ENCODE measurements around the gene TNFAIP8.

The TNFAIP8 gene

DNA sequence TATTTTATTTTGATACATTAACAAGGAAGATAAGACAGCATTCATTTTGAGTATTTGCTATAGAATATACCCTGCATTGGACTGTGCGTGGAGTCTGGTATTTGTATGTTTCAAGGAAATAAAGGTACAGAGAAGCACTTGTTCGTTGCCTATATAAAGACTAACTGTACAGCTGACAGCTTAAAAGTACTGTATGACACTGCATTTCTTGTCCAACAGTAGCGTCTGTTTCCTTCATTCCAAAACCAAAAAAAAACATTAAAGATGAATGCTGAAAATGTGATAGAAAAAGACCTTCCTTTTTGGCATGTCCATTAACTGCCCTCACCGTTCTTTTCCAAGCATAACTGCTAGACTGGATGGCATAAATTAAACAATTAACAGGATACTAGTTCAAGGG is 15.3 kb downstream of the TNFAIP8 start:
- DNase-seq: no peak

DNA sequence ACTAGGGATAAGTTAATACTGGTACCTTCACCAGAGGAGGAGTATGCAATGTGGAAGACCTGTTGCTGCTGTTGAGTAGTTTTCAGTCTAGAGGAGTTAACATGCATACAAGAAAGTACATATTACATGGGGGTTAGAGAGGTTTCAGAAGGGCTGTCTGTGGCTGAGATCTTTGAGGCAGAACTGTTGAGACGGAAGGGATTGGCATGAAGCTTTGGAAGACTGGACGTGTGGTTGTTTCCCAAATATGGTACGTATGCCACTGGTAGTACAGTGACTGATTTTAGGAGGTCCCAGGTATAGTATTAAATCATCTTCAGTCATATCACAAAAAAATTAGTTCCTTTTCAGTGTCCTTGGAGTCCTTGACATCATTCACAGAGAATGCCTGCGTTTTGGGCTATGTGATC is 17.6 kb downstream of the TNFAIP8 start:
- DNase-seq: no peak

DNA sequence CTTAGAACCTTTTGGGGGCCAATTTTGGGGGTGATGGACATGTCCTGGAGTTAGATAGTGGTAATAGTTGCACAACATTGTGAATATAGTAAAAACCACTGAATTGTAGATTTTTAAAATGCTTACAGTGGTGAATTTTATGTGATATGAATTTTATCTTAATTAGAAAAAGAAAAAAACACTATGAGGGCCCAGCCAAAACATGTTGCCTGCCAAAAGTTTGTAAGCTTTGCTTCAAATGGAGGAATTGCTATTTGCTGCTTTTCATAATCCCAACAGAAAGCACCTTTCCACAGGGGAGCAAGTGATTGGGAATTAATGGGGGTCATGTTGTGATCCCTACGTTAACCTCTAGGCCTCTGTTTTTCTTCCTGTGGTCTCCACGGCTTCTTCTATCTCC is 19.1 kb downstream of the TNFAIP8 start:
- no peak for DNase-seq

DNA sequence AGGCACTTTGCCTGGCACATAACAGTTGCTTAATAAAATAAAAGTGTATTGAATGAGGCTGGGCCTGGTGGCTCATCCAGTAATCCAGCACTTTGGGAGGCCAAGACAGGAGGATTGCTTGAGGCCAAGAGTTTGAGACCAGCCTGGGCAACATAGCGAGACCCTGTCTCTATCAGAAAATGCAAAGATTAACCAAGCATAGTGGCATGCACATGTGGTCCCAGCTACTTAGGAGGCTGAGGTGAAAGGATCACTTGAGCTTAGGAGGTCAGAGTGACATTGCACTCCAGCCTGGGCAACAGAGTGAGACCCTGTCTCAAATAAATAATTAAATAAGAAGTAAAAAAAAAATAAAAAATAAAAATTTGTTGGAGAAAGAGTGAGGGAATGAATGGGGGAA is 21.2 kb downstream of the TNFAIP8 start:
- no peak for DNase-seq

DNA sequence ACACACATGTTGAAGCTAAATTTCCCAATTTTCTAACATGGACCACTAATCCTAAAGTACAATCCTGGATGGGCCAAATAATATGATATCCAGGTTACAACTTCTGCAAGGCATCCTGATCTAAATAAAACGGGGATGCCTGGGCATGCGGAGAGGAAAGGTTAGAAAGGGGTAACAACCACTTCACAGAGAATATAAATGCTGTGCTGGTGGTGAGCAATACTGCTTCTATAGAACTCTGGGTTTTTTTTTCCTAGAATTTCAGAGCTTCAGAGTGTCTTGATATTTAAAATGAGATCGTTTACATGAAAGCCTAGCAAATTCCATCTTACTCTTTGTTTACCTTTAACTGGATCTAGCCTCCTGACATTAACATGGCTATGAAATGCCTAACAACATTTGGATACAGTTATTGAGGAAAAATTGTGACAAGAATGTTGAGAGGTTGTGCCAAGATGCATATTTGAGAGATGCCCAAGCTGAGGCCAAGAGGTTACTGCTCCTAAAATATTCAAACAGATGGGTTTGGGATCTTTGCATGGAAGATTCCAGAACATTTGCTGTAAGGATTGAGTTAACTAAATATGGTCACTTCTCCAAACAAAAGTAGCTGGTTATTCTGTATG is 22.4 kb downstream of the TNFAIP8 start:
- DNase-seq: no peak

DNA sequence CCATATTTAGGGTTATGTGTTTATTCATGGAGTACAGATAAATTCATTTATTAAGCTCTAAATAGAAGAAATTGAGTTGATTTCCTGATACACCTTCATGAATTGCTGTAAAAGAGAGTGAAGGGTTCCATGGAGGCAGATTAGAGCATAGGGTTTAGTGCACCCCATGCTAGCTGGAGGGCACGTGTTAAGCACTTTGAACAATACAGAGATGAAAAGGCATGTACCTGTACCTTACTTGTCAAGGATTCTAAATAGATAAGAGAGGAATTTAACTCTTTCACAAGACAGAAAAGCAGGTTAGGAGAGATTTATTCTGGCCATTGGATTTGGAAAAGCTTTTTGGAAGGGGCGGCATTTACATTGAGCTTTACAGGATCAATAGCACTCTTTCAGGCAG is 23.3 kb downstream of the TNFAIP8 start:
- DNase-seq: no peak

DNA sequence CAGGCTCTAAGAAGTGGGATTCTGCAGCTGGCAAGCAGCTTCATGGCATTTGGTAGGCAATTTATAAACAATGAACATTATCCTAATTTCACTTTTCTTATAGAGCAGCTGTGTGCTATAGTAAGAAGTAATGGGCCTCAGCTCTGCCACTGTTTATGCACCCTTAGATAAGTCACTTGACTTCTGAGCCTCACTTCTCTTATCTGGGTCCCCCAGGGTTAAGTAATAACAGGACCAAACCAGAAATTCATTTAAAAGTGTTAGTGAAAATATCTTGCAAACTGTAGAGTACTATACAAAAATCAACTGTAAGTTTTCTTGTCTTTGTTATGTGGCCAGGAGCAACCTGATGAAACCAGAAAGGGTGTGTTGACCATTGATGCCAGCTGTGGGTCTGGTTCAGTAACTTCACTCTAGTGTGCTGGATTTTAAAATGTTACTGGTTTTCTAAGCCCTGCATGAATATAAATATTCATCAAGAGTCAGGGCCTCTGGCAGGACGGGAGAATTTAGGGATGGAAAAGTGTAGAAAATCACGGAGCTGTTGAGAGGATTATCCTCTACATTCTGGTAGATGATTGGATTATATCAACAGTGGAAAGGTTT is 24.2 kb downstream of the TNFAIP8 start:
- DNase-seq: no peak

DNA sequence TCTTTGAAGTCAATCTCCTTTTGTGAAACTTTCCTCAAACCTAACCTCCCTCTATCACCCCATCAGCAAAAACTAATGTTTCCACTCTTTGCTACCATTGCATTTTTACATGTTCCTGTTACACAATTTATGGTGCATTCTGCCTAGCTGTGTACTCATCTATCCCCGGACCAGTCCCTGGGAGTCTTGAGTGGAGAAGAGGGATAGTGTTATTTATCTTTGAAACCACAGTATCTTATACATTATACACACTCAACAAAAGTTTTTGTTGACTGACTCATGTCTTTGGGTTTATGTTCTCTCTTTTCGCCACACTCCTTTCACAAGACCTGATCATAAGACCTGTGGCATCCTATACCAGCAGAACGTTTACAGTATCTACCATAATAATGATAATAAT is 26.4 kb downstream of the TNFAIP8 start:
- DNase-seq: no peak

DNA sequence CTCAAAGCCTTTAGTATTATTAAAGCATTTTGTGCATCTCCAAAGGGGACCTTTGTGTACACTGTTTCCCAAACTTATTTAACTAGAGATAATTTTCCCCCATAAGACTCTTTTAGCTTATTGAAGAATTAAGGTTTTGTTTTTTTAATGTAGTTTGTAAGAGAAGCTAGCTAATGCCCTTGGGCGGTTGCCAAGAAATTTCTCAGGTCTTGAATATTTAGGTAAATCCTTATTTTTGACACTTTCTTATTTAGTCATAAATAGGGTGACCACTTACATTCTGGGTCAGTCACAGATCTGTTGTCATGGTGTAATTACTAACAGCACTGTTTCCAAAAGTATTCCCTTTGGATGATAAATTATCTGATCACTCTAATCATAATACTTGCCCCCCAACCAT is 27.2 kb downstream of the TNFAIP8 start:
- DNase-seq: no peak

DNA sequence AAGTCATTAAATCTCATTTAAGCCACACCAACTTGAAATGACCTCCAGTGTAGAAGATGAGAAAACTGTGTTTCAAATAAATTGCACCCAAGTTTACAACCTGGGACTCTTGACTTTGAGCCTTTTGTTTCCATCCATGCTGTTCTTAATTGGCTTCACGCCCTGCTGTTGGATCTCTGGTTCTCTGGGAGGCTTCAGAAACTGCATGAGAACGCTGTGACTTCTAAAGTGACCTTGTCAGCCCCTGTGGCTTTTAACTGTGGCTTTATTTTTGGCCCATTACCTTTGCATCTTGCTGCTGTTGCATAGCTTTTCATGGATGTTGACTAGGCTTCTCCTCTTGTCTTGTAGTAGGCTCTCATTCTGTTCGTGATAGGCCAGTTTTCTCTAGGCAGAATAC is 29.3 kb downstream of the TNFAIP8 start:
- no peak for DNase-seq

DNA sequence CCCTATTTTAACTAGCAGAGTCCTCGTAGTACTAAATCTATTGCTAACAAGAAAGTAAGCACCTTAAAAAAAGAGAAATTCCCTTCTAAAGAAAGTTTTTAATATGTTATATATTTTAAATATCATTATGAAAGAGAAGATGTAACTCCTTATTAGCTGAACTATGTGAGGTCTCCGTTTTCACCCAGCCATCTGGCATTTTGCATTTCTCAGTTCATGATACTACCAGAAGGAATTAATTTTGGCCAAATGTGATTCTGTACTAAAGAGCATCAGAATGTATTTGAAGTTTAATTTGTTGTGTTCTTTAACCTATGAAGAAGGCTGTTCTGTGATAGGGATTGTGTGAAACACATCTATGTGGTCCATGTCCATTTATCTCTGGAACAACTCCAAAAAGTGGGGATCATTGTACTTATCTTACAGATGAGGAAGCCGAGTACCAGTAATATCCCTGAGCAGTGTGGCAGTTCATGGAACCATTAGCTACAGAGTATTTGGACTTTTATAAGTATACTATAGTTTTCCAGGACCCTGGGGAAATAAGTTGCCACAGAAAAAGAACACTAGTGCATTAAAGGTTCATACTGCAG is 29.8 kb downstream of the TNFAIP8 start:
- no peak for DNase-seq

DNA sequence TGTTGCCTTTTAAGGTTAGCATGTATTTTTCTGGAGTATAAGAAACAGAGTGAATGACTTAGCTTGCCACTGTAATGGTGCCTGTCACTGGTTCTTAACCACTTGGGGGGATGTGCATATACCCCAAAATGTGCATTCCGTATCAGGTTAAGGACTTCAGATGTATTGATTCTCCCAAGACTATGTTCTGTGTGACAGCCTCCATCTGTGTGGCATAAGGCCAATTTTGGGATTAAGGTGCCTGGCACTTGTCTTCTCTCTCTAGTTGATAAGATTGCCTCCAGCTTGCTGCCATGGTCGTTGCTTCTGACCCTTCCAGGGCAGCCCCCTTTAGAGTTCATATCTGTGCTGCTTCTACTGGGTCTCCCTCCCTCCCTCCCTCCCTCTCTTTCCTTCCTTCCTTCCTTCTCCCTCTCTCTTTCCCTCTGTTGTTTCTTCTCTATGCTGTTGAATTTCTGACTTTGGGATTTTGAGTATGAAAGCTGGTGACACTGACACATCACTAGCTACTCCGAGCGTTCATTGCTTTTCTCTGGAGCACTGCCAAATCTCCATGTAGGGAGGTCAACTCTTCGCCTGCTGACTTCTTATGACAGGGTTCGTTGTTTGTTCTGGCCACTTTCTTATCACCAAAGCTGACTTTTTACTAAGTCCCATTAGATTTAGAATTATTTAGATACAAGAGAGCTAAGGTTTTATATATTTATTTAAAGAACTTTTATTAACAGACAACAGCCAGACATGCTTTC is 31.0 kb downstream of the TNFAIP8 start:
- DNase-seq: no peak

DNA sequence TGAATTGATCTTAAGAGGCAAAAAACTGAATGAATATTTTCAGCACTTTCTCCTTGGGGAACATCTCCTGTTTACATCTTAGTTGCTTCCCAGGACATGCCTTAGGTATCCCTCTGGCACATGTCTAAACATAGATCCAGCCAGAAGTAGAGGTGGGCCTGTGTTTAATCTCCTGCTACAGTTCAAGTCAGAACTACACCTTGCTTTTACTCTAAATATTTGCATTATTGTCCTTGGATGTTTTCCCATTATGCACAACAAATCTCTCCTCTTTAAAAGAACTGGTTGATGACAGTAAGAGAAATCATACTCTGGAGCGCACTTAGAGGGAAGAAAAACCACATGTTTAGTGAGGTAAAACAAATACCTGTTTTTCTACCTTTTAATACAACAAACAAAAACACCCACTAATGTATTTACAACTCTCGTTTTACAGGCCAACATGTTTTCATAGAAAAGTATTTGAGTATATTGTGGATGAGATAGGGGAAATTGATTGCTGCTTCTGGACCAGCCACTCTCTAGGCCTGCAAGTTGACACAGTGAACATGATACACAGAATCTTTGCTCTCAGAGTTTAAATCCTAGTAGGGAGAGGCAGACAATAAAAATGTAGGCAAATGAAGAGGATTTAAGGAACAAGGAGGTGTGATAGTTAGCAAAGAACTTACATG is 32.3 kb downstream of the TNFAIP8 start:
- no peak for DNase-seq

DNA sequence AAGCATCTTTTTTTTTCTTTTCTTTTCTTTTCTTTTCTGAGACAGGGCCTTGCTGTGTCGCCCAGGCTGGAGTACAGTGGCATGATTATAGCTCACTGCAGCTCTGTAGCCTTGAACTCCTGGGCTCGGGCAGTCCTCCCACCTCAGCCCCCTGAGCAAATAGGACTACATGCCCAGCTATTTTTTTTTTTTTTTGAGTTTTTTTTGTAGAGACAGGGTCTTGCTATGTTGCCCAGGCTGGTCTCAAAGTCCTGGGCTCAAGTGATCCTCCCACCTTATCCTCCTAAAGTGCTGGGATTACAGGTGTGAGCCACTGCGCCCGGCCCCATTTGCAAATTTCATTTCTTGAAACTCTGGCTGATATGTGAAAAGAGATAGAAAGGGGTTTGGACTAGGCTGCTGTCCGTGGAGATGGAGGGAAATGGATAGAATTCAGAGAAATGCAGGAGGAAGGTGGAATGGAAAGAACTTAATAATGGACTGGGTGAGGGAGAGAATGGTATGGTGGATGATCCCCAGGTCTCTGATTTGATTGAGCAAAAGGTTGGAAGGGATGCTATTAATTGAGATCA is 32.9 kb downstream of the TNFAIP8 start:
- DNase-seq: no peak

DNA sequence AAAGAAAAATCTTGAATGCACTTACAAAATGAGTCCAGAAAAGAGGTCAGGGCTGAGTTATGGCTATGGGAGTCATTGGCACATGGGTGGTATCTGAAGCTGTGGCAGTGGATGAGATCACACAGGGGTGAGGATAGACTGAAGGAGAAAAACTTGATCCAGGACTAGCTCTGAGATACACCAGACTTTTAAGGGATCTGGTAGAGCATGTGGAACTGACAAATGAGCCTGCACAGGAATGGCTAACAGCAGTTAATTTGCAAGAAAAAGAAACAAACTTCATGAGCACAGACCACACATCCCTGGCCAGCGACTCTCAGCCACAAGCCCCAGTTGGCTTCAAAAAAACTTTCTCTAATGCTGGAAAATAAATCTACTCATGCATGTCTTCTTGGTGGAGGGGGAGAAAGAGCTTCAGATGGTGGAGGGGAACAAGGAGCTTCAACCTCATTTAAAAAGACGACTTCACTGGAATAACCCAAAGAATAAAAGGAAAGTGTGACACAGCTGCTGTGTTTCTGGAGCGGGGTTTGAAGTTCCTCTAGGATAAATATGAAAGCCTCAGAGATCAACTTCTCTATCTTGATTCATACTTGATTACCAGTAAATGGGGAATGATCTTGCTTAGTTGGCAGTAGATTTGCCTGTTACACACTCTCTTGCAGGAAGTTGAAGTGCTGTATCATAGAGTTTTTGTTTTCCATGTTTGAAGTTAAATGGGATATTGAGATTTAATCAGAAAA is 33.6 kb downstream of the TNFAIP8 start:
- DNase-seq: no peak

DNA sequence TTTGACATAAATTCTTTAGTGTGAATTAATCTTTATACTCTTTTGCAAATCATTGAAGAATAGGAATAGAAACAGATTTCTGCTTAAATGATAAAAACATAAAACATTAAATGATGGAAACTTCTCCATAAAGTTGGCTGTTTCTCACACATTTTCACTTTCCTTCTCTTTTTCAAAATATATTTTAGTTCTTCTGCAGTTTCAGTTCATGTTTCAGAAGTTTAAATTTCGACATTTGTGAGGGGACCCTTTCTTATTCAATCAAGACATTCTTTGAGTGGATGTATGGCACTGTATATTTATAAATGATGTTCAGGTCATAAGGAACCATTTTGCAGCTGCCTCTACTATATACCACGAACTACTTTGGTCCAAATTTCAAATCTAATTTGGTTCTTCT is 34.6 kb downstream of the TNFAIP8 start:
- no peak for DNase-seq

DNA sequence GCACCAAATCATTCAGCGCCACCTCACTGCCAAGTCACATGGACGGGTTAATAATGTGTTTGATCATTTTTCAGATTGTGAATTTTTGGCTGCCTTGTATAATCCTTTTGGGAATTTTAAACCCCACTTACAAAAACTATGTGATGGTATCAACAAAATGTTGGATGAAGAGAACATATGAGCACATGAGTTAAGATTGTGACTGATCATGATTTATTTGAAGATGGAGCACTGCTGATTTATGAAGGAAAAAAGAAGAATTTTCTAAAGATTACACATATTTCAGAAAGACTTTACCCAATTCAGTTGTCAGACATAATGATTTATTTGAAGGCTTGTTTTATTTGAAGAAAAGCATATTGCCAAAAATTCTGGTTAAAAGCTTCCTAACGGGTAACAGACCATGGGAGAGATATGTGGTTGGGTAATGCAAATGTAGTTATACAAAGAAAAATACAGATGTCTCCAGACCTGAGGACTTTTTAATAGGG is 37.4 kb downstream of the TNFAIP8 start:
- no peak for DNase-seq

DNA sequence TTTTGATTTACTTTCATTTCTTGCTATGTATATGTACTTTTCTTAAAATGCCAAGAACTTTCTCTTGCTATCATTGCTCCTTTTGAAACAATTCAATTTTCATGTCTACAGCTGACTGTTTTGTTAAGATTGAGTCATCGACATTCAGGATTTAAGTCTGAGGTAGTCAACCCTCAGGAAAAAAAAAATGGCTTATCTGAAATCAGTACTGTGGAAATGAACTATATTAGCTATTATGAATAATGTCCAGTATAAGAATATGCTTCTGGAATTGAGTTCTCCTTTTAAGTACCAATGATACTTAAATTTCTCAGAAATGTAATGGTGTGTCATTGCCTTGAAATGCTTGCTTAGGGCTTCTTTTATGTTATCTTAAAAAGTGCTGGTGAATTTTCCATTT is 37.9 kb downstream of the TNFAIP8 start:
- no peak for DNase-seq

DNA sequence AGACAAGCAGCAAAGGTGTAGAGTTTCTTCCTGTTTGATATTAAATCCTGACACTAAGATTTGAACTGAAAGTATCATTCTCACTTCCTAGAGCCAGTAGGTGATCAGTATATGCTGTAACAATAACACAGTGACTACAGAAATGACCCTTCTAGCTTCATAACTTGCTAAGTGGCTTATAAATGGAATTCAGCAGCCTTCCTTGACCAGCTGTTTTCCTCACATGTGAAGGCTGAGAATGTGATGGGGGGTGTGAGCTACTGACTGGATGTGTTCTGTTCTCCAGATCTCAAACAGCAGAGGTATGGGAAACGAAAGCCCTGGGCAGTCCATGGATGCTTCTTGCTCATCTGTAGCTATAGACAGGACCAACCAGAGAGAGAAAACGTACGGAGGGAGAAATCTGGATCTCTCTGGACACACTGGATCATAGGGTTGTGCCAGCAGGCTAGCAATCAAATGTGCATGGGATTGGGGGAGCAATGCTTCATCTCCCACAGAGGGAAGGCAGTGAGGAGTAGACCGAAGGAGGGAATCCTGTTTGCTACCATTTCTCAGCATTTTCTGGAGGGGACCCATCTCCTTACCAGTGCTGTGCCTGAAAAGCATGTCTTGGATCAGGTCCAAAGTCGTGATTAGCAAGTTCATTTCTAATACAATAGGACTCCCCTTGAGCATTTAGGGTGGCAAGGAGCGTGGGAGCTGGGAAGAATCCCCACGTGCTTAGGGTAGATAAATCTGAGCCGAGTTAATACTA is 39.4 kb downstream of the TNFAIP8 start:
- DNase-seq: no peak

DNA sequence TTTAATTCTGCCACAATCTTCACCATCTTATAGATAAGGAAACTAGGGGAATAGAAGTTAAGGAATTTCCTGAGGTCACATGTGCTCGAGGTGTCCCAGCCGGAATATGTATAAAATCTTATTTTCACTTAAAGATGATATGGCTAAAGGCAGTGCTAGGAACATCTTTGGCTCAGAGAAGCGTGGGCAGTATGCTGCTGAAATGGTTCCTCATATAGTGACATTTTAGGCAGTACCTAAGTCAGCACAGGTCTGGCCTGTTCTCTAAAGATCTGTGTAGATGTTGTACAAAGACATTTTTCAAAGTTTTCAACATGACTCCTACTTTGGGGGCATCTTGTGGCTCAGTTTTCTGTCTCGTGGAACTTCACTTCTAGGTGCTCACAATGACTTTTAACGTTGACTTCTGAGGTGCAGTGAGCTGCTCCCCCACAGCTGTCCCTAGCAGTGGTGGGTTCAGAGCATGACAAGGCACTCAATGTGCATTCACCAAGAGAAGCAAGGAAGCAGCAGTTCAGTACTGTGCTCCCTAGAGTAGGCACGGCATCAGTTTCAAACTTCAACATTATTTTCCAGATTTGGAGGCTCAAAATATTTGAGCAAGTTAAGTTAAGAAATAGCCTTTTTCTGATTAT is 40.3 kb downstream of the TNFAIP8 start:
- no peak for DNase-seq
